ENCODE results near the gene ORMDL1.

GRCh38 chr2:189770590-189771322 is 13.4 kb downstream of the ORMDL1 start:
- TF ChIP-seq, protein P1, sequence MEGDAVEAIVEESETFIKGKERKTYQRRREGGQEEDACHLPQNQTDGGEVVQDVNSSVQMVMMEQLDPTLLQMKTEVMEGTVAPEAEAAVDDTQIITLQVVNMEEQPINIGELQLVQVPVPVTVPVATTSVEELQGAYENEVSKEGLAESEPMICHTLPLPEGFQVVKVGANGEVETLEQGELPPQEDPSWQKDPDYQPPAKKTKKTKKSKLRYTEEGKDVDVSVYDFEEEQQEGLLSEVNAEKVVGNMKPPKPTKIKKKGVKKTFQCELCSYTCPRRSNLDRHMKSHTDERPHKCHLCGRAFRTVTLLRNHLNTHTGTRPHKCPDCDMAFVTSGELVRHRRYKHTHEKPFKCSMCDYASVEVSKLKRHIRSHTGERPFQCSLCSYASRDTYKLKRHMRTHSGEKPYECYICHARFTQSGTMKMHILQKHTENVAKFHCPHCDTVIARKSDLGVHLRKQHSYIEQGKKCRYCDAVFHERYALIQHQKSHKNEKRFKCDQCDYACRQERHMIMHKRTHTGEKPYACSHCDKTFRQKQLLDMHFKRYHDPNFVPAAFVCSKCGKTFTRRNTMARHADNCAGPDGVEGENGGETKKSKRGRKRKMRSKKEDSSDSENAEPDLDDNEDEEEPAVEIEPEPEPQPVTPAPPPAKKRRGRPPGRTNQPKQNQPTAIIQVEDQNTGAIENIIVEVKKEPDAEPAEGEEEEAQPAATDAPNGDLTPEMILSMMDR (IDR thresholded peaks at IDR 0.05) = no peak
- no peak for TF ChIP-seq POLR2A (IDR thresholded peaks at IDR 0.05)
- no peak for TF ChIP-seq EP300 (IDR thresholded peaks at IDR 0.05; ENCODE audit: low read depth)
- no peak for TF ChIP-seq POLR2AphosphoS5 (IDR thresholded peaks at IDR 0.05)

All from transverse colon (tissue), 4 donors.